HG03097 (cell line): ENCODE results near the gene NUMB.

Source experiments
- ATAC-seq: cut with Tn5 transposase; IDR thresholded peaks from one replicate; pipeline ENCODE4 v1.9.1; 2021; ENCODE audit not compliant: unreplicated experiment, low FRiP score

Gene NUMB

GRCh38 chr14:73295198-73295796, 163.0 kb downstream of the NUMB start:
- ATAC-seq, result no peak

GRCh38 chr14:73293782-73294781, 164.3 kb downstream of the NUMB start:
- ATAC-seq, result no peak

GRCh38 chr14:73290279-73290678, 168.1 kb downstream of the NUMB start:
- ATAC-seq, result no peak

GRCh38 chr14:73289729-73290128, 168.6 kb downstream of the NUMB start:
- ATAC-seq, result no peak

- ATAC-seq, result no peak
These were observed 169.0 kb downstream of the NUMB start for GRCh38 chr14:73289308-73289707.

- ATAC-seq, result no peak
These were observed 171.3 kb downstream of the NUMB start for GRCh38 chr14:73287071-73287470.

- ATAC-seq, result no peak
These were observed 171.7 kb downstream of the NUMB start for GRCh38 chr14:73286598-73286997.

GRCh38 chr14:73285979-73286378, 172.4 kb downstream of the NUMB start:
- no peak for ATAC-seq

- no peak for ATAC-seq
These were observed 174.6 kb downstream of the NUMB start for GRCh38 chr14:73283608-73284379.

- no peak for ATAC-seq
These were observed 177.4 kb downstream of the NUMB start for GRCh38 chr14:73280903-73281302.

GRCh38 chr14:73277376-73277775, 181.0 kb downstream of the NUMB start:
- no peak for ATAC-seq

GRCh38 chr14:73276836-73277235, 181.5 kb downstream of the NUMB start:
- no peak for ATAC-seq

- ATAC-seq, result no peak
These were observed 184.5 kb downstream of the NUMB start for GRCh38 chr14:73273799-73274198.

GRCh38 chr14:73272393-73272792, 186.0 kb downstream of the NUMB start:
- no peak for ATAC-seq

- peak; percentile 56 for ATAC-seq
These were observed 188.4 kb downstream of the NUMB start for GRCh38 chr14:73269729-73270531.

- no peak for ATAC-seq
These were observed 190.9 kb downstream of the NUMB start for GRCh38 chr14:73267474-73267873.

- no peak for ATAC-seq
These were observed 192.0 kb downstream of the NUMB start for GRCh38 chr14:73266317-73266716.

- ATAC-seq, result no peak
These were observed 192.7 kb downstream of the NUMB start for GRCh38 chr14:73265721-73266046.

- ATAC-seq, result no peak
These were observed 193.2 kb downstream of the NUMB start for GRCh38 chr14:73264885-73265720.
